Measurements from ENCODE around the gene SOCS1. TPM values are rescaled to one million over a fixed set of nuclear protein-coding genes. Genes with fewer than 3 reads are reported as not detected.

Gene SOCS1
- total RNA-seq, 4 donors from 2014 or later, result 3.8 to 11.1 (median 6.1) TPM

- H3K27ac ChIP-seq (replicated peaks in 1 of 4), result no peak within 1 kb of the TSS
- no peak for TF ChIP-seq CTCF (IDR thresholded peaks at IDR 0.05)
- no peak for TF ChIP-seq POLR2A (IDR thresholded peaks at IDR 0.05; ENCODE audit: low read depth)
- no peak for TF ChIP-seq EP300 (IDR thresholded peaks at IDR 0.05)
- no peak for TF ChIP-seq POLR2AphosphoS5 (IDR thresholded peaks at IDR 0.05)
- H3K27me3 ChIP-seq, result no peaks in the 10 kb centered on the region
- H3K36me3 ChIP-seq, result no peaks in the 10 kb centered on the region
- no peaks in the 10 kb centered on the region for H3K9me3 ChIP-seq
- 91% methylated on average over 7 of the region's 11 CpGs for WGBS
- H3K4me1 ChIP-seq, result no peaks in the 10 kb centered on the region
- DNase-seq (ENCODE audit: extremely low spot score), result no peak
- no peak within 1 kb of the TSS for H3K4me3 ChIP-seq
- intact Hi-C loops (cut with DNase I), result no loop called here
Measured at GRCh38 chr16:11268921-11269375, 12.9 kb upstream of the SOCS1 start, which contains the start of gene TNP2. TSS of gene TNP2 (minus strand) at chr16:11269325. CDS start at chr16:11269262, 63 bp downstream.

GRCh38 chr16:11265124-11265523 is 9.1 kb upstream of the SOCS1 start:
- Histone ChIP-seq H3K9me3 (no peaks in the 10 kb centered on the region), H3K27me3 (no peaks in the 10 kb centered on the region), H3K27ac (replicated peaks in 1 of 4) (no peak overlapping the region), H3K36me3 (no peaks in the 10 kb centered on the region), H3K4me1 (no peaks in the 10 kb centered on the region), H3K4me3 (no peak overlapping the region)
- TF ChIP-seq POLR2AphosphoS5 (IDR thresholded peaks at IDR 0.05) (no peak), EP300 (IDR thresholded peaks at IDR 0.05) (no peak), CTCF (IDR thresholded peaks at IDR 0.05) (no peak), POLR2A (IDR thresholded peaks at IDR 0.05; ENCODE audit: low read depth) (no peak)
- no peak for DNase-seq (ENCODE audit: extremely low spot score)
- intact Hi-C loops (cut with DNase I), result no loop called here
- WGBS, result 92% methylated on average over 7 of the region's 7 CpGs

GRCh38 chr16:11264155-11264832 is 8.3 kb upstream of the SOCS1 start:
- H3K36me3 ChIP-seq, result no peaks in the 10 kb centered on the region
- no peak overlapping the region for H3K4me3 ChIP-seq
- no peaks in the 10 kb centered on the region for H3K27me3 ChIP-seq
- no peak for TF ChIP-seq CTCF (IDR thresholded peaks at IDR 0.05)
- no peak for DNase-seq (ENCODE audit: extremely low spot score)
- no peak overlapping the region for H3K27ac ChIP-seq (replicated peaks in 1 of 4)
- no peaks in the 10 kb centered on the region for H3K9me3 ChIP-seq
- intact Hi-C loops (cut with DNase I), result no loop called here
- WGBS, result 76% methylated on average over 9 of the region's 9 CpGs
- H3K4me1 ChIP-seq, result peaks cover 2 to 4% (median 2%) of the 10 kb centered on the region in 4 donors

GRCh38 chr16:11263737-11264136 is 7.7 kb upstream of the SOCS1 start:
- no peak for DNase-seq (ENCODE audit: extremely low spot score)
- TF ChIP-seq POLR2AphosphoS5 (IDR thresholded peaks at IDR 0.05) (no peak), CTCF (IDR thresholded peaks at IDR 0.05) (no peak), POLR2A (IDR thresholded peaks at IDR 0.05; ENCODE audit: low read depth) (no peak), EP300 (IDR thresholded peaks at IDR 0.05) (no peak)
- no peak overlapping the region for H3K4me3 ChIP-seq
- H3K4me1 ChIP-seq, result peaks cover 7 to 9% (median 7%) of the 10 kb centered on the region in 4 donors
- intact Hi-C loops (cut with DNase I), result no loop called here
- no peak overlapping the region for H3K27ac ChIP-seq (replicated peaks in 1 of 4)
- H3K27me3 ChIP-seq, result no peaks in the 10 kb centered on the region
- H3K9me3 ChIP-seq, result no peaks in the 10 kb centered on the region
- H3K36me3 ChIP-seq, result no peaks in the 10 kb centered on the region
- WGBS, result 76% methylated on average over 4 of the region's 4 CpGs

GRCh38 chr16:11262915-11263314 is 6.9 kb upstream of the SOCS1 start:
- no peaks in the 10 kb centered on the region for H3K27me3 ChIP-seq
- no peak overlapping the region for H3K27ac ChIP-seq (replicated peaks in 1 of 4)
- TF ChIP-seq EP300 (IDR thresholded peaks at IDR 0.05), result no peak
- no peak for TF ChIP-seq POLR2A (IDR thresholded peaks at IDR 0.05; ENCODE audit: low read depth)
- TF ChIP-seq POLR2AphosphoS5 (IDR thresholded peaks at IDR 0.05), result no peak
- WGBS, result 90% methylated on average over 8 of the region's 8 CpGs
- peaks cover 11 to 16% (median 12%) of the 10 kb centered on the region in 4 donors for H3K4me1 ChIP-seq
- intact Hi-C loops (cut with DNase I), result no loop called here
- DNase-seq (ENCODE audit: extremely low spot score), result no peak
- H3K36me3 ChIP-seq, result no peaks in the 10 kb centered on the region
- no peak overlapping the region for H3K4me3 ChIP-seq
- no peaks in the 10 kb centered on the region for H3K9me3 ChIP-seq
